NCI-H345 treated with DMSO at 0.1 percent for 48 hours (cell line): ENCODE data around the gene EXD3.

ENCODE experiments used
- DNase-seq: peaks from one replicate; lab custom pipeline; 2025; ENCODE audit not compliant: unreplicated experiment; lab: John Stamatoyannopoulos, UW

Gene EXD3

DNA sequence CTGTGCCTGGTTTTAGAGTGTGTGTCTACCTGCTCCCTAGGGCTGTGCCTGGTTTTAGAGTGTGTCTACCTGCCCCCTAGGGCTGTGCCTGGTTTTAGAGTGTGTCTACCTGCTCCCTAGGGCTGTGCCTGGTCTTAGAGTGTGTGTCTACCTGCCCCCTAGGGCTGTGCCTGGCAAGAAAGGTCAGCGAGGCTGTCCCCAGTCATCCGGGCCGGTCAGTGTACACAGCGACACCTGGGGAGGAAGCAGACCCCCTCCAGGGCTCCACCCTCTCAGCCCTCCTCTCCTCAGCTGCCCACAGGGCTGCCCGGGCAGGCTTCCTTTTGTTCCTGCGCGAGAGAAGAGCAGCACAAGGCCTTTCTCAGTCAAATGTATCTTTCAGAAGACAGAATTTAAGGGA lies 125.0 kb downstream of the EXD3 start:
- no peak for DNase-seq

DNA sequence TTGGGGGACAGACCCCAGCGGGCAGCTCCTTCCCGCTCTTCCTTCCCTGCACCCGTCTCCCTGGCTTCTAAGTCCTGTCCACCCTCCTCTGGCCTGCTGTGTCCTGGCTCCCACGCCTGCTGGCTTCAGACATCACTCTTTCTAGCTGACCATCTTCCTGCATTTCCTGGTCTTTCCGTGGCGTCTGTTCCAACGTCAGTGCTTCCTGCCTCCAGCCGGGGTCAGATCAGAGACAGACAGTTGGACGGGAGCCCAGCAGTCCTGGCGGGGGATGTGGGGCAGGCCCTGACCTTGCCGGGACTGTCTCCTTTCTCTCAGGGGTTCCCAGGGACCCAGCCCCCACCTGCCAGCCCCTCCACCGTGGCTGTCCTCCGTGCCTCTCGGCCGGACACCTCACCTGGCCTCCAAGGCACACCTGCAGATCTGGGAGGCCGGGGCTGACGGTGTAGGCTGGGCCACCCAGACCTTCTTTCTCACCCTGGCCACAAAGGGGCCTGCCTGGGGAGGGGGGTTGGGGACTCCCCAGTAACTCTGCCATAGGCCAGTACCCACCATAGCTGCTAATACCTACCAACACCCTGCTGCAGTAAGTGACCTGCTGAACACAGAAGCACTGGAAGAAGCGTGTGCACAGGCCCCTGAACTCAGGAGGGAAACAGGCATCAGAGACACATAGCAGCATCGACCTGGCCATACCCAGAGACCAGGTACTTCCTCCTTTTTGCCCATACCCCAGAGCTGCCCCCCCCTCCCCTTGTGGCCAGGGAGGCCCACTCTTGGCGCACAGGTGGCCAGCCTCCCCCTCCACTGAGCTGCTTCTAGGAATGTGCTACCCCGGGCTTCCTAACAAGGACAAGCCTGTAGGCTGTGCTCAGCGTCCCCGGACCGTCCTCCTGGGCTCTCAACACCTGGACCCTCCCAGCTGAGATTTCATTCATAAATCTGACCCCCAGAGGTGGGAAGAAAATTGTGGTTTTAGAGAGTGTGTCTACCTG lies 126.0 kb downstream of the EXD3 start:
- no peak for DNase-seq

DNA sequence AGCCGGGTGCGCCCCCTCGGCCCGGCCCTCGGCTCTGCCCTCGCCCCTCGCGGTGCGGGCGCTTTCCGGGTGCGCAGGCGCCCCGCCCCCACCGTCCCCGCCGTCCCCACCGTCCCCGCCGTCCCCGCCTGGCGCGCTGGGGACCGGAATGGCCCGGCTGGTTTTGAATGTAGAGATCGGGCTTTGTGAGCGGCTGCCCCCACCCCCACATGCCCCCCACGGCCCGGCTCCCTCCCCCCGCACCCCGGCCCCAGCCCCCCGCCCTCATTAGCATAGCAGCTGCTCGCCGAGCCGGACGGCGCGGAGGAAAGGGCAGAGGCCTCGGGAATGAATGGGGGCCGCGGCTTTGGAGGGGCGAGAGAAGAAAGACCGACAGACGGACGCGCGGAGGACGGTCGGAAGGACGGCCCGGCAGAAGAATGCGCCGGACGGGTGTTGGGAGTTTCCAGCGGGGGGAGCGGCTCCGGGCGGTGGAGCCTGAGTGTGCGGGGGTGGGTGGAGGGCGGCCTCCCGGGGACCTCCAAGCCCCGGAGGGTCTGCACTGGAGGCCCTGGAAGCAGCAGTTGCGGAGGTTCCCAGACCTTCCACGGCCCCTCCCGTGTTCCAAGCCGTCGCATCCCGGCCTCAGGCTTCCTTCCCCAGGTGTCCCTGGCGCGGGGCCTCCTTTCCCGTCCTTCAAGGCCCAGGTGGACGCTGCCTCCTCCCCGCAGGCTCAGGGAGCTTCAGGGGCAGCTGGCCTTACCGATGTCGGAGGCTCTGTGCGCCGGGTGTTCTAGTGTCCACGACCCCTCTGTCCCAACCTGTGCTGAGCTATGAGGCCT lies 126.9 kb downstream of the EXD3 start:
- DNase-seq, result no peak

DNA sequence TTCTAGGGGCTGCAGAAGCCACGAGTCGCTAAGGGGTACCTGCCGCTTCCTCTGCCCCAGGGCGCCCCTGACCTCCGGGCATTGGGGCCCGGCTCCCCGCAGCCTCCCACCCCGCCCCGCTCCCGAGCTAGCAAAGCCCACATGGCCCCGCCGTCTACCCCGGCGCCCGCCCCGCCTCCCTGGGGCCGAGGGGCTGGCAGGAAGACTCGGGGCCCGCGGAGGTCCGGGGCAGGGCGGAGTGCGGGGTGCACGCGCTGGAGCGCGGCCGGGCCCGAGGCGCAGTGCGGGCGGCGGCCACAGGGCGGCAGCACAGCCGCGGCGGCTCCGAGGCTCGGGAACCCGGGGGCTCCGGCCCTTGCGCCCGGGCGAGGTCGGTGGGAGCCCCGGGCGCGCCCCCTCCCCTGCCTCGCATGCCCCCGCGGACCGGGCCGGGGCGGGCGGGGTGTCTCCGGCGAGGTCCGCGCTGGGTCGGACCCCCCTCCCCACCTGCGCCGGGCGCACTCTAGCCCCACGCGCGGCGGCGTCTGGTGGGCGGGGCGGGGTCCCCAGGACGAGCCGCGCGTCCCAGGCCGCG lies 127.6 kb downstream of the EXD3 start:
- DNase-seq, result no peak

DNA sequence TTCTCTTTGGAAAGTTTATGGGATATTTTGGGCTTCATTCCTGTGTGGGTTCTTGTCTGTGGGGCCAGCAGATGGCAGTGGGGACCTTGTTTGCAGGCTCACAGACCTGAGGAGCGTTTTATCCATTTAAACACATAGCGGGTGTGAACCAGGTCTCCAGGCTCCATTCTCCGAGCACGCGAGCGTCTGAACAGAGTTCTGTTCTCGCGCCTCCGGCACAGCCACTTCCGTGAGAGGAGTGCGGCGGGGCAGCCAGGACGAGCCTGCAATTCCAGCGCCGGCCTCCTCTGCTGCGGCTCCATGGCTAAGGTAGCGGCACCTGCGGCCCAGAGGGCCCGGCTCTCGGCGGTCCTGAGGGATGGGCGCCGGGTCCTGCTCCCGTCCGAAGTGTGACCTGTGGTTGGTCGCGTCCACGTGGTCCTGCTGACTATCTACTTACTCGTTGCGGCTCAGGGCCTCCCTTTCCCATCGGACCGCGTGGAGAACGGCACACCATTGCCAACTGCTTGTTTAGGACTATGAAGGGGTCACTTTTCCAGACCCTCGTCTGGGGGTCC lies 128.2 kb downstream of the EXD3 start:
- no peak for DNase-seq

DNA sequence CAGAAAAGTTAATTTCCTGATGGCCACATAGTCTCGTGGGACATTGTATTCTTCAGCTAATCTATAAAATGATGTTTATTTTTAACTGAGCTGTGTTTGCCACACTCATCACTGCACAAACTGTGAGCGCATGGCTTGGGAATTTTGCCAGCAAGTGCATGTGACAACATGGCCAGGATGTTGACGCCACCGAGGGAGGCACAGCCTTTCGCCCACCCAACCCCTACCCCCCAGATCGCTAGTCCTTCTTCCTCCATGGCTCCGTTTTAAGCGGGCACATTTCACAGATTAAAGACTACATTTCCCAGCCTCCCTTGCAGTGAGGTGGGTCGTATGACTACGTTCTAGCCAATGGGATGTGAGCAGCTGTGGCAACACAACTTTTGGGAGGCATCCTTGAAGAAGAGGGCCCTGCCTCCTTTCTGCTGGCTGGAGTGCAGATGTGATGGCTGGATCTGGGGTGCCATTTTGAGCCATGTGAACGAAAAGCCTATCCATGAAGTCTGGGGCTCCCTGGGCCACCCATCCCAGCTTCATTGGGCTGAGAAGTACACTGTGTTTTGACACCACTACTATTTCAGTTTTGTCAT lies 128.8 kb downstream of the EXD3 start:
- DNase-seq, result no peak

DNA sequence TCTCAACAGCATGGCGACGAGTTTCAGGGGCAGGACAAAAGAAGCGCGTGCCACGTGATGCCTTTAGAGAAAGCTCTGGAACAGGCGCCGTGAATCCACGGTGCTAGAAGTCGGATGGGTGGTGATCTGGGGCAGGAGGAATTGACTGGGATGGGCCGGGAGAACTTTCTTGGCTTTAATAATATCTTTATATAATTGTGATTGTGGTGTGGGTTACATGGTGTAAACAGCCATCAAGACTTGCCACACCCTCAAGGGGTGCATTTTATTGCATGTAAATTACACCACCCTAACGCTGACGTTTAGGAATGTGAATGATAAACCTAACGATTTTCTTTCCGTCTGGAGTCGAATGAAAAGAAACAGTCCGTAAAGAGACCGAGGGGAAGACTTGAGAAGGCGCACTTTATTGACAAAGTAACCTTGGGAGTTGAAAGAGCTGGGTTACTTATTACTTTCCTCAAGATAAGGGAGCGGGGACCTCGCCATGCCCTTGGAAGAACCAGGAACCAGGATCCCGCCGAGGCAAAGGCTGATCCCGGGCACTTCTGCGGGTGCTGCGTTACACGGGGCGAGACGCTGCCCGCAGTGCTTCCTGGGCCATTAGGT lies 129.4 kb downstream of the EXD3 start:
- no peak for DNase-seq

DNA sequence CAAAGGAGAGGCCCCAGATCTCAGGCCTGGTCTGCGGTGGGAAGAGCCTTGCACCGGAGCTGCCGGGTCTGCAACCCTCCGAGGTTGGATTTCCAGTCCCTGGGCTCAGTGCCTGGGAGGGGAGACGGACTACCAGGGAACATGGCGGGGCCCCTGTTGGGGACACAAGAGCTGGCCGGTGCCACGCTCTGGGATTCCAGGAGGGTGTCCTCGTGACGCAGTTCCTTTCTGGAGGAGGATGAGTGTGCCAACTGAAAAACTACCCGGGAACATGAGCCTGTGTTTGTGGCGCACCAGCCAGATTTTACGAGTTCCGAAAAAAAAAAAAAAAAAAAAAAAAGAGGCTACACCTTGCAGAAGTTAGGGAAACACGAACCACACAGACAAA lies 129.9 kb downstream of the EXD3 start:
- DNase-seq, result no peak

DNA sequence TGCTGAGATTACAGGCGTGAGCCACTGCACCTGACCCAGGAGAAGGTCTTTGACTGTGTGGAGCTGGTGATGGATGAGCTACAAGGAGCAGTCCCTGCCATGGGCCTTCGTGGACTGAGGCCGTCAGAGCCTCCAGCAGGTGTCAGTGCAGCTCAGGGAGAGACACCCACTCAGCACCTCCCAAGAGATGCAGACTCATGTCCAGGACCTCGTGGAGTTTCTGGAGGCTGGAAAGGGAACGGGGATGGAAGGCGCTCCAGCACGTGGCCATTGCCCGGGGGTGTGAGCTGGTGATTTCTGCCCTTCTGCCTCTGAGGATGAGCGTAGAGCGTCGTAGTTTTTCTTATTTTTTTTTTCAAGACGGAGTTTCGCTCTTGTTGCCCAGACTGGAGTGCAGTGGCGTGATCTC lies 136.0 kb downstream of the EXD3 start:
- DNase-seq, result peak; percentile 33

DNA sequence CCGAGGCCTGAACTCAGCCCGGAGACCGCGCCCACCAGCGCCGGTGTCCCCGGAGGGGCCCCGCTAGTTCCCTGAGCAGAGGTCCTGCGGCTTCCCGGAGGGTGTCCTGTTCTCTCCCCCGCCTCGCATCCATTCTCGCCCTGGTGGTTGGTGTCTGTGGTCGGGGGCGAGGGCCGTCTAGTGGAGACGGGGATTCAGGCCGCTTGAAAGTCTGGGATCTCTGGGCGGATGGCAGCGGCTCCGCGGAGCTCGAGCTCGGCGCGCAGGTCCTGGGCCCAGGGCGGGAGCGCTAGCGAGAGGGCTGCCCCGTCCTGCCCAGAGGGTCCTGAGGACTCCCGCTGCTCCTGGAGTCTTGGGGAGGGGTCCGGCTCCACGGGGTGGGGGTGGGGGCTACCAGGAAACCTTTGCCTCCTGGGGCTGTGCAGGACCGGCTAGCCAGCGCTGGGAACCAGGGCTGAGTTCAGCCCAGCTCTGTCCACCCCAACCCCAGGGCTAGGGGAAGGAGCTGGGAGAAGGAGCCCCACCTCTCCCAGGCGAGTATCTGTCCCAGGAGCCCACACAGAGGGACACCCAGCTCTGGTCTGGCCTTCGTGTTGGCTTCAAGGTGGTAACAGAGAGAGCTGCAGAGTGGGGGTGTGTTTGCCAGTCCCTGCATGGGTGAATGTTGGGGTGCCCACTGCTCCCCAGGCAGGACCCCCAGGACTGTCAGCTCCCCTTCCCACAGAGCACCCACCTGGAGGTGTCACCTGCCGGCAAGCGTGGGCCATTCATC lies 141.4 kb downstream of the EXD3 start:
- DNase-seq, result no peak

DNA sequence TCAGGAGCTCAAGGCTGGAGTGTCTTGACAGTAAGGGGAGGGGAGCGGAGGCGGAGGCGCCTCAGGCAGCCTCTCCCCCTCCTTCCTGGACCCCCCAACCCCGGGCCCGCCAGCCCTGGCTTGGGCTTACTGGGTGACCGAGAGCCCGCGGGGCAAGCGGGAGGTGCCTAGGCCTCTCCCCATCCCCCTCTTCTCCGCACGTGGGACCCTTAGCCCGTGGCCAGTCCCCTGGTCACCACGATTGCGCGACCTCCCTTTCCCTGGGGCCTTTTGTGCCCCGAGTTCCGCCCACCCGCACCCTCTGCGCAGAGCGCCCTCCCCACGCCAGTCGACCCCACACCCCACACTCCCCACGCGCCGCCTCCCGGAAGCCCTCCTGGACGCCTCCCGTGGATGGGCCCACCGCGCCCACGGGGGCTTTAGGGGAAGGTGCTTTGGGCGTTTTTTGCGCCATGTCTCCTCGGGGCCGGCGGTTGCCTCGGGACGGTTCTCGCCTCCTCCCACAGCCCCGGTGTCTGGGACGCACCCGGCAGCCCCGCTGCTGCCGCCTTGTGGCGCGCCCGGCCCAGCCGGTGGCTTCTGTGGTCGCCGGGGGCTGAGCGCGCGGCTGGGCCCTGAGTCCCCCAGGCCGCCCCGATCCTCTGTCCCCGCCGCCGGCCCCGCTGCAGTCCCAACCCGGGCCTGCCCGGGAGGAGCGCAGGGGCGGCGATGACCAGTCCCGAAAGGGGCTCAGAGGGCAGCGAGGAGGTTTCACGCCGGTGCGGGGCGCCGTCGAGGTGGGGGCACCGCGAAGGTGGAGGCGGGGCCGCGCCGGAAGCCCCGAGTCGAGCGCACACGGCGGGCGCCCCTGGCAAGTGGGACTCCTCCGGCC lies 142.3 kb downstream of the EXD3 start:
- DNase-seq, result no peak

DNA sequence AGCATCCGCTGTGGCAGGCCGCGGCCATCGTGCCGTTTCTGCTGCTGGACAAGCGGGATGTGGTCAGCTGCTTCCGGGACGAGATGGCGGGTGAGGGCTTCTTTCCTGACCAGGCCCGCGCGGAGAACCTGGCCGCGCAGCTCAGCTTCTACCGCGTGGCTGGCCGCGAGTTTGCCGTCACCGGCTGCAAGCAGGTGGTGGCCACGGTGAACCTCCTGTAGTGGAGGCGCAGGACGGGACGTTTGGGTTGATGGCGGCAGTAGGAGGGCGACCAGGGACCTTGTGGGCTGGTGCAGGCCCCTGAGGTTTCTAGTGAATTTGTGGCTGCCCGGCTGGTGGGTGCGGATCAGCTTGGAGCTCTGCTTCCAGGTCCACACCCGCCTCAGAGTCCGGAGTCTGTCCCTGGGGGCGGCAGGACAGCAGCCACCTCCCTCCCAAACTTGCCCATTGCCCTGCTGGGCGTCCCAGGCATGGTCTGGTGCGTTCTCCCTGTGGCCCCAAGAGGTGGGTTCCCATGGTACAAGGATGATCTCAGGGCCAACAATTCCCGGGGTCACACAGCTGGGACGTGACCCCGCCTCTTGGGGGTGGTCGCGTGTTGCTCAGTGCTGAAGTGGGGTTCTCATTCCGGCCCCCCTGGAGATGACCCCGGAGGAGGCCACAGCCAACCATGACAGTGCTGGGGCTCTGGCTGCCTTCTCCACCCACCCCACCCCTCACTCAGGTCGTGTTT lies 143.1 kb downstream of the EXD3 start:
- DNase-seq, result no peak

DNA sequence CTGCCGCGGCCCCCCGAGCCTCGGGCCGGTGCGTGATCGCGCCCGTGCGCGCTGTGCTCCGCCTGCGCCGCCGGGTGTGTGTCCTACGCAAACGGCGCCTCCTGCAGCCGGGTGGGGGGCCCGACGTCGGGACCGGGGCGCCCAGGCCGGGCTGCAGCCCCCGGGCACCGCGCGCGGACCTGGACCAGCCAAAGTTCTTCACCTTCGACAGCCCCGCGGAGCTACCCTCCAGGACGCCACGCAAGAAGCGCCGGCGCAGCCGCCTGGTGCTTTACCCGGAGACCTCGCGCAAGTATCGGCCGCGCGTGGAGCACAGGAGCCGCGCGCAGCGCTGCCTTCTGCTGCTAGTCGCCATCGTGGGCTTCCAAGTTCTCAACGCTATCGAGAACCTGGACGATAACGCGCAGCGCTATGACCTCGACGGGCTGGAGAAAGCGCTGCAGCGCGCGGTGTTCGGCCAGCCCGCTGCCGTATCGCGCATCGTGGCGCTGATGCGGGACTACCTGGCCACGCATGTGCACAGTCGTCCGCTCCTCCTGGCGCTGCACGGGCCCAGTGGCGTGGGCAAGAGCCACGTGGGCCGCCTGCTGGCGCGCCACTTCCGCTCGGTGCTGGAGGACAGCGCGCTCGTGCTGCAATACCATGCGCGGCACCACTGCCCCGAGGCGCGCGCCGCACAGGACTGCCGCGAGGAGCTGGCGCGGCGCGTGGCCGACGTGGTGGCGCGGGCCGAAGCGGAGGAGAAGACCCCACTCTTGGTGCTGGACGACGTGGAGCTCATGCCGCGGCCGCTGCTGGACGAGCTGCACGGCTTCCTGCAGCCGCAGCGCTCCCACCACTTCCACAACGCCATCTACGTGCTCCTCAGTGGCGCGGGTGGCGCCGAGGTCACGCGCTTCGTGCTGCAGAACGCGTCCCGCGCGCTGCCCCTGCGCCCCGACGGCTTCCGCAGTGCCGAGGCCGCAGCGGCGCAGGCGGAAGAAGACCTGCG lies 143.9 kb downstream of the EXD3 start:
- DNase-seq, result no peak

DNA sequence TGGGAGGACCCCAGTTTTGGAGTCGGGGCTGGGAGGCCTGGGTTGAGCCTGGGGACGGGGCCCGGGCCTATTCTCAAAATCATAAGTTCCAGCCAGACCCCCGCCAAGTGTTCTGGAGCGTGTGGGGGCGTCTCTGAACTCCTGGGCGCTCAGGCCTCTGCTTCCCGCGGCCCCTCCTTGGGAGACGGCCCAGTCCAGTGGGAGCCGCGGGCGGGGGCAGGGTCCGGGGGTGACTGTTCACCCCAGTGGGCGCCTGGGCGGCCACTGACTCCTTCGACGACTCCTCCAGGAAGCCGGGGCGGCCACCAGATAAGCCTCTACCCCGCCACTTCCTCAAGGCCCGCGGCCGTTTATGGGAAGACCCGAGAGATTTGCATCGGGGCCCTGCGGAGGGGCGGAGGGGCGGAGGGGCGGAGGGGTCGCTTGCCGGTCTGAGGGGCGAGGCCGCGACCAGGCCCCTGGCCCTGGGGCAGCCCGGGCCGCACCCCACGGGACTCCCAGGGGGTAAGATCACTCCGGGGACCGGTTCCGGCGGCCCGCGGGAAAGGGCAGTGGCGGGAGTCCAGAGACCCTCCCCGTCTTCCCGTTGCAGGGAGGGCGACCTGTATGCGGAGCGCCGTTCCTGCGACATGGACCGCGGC lies 144.8 kb downstream of the EXD3 start:
- DNase-seq, result no peak

DNA sequence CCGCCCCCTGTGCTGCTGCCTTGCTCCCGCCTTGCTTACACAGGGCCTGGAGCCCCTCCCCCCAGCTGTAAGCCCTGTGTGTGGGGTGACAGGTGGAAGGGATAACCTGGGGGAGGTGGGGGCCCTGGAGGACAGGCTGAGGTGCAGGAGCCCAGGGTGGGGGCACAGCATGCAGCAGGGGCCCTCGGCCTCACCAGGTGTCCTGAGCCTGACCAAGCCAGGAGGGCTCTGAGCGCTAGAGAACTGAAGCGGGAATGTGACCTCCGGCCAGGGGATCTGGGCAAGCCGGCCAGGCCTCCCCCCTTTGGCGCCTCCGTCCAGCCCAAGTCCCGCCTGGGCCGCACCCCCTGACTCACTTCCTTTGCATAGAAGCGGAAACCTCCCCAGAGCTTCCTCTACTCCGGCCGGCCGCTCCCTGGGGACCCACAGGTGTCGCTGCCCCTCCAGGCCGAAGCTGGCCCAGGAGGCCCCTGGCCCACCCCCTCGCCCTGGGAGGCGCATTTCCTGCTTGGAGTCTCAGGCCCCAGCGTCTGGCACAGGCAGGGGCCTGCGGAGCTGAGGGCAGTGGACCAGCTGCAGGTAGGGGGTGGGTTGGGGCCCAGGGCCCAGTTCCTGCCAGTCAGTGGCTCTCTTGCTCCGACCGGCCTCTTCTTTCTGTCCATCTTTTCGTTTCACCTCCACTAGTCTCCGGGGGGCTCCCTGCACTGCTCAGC lies 145.5 kb downstream of the EXD3 start, which contains the start of gene TOR4A:
Gene TOR4A (plus strand): TSS at position 398 of the 713 bp plus-strand sequence. CDS start 964 bp downstream, outside the sequence.
- DNase-seq, result no peak
